ENCODE data around the gene PRCC. TPM values are rescaled to one million over a fixed set of nuclear protein-coding genes. Genes with fewer than 3 reads are reported as not detected.
A peak's percentile ranks its signal among the peaks of the same experiment; 100 is the strongest.

Gene PRCC
- total RNA-seq, 1 donor from 2014 or later = 9.2 TPM

GRCh38 chr1:156794506-156795373 is 27.4 kb downstream of the PRCC start:
- Histone ChIP-seq H3K4me3 (ENCODE audit: low read depth, low read length) (no peak overlapping the region), H3K36me3 (ENCODE audit: control insufficient read depth, insufficient read depth, low read length) (peaks cover 26% of the 10 kb centered on the region), H3K27me3 (ENCODE audit: control insufficient read depth, insufficient read depth, low read length) (no peaks in the 10 kb centered on the region)
- FAIRE-seq (no peak), DNase-seq (ENCODE audit: low read depth) (no peak)
- TF ChIP-seq, protein P1, sequence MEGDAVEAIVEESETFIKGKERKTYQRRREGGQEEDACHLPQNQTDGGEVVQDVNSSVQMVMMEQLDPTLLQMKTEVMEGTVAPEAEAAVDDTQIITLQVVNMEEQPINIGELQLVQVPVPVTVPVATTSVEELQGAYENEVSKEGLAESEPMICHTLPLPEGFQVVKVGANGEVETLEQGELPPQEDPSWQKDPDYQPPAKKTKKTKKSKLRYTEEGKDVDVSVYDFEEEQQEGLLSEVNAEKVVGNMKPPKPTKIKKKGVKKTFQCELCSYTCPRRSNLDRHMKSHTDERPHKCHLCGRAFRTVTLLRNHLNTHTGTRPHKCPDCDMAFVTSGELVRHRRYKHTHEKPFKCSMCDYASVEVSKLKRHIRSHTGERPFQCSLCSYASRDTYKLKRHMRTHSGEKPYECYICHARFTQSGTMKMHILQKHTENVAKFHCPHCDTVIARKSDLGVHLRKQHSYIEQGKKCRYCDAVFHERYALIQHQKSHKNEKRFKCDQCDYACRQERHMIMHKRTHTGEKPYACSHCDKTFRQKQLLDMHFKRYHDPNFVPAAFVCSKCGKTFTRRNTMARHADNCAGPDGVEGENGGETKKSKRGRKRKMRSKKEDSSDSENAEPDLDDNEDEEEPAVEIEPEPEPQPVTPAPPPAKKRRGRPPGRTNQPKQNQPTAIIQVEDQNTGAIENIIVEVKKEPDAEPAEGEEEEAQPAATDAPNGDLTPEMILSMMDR (IDR thresholded peaks at IDR 0.05; ENCODE audit: insufficient read depth, low read length, severe bottlenecking) = no peak

DNA sequence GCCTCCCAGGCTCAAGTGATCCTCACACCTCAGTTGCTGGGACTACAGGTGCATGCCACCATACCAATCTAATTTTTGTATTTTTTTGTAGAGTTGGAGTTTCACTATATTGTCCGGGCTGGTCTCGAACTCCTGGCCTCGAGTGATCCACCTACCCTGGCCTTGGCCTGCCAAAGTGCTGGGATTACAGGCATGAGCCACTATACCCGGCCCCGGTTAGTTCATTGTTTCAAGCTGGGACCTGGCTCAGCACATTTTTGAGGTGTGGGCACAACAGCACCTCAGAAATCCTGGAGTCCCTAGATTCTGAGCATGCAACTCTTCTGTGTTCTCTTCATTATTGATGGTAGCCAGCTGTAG is 28.0 kb downstream of the PRCC start:
- TF ChIP-seq, protein P1 (IDR thresholded peaks at IDR 0.05; ENCODE audit: insufficient read depth, low read length, severe bottlenecking) = no peak
- peaks cover 27% of the 10 kb centered on the region for H3K36me3 ChIP-seq (ENCODE audit: control insufficient read depth, insufficient read depth, low read length)
- H3K4me3 ChIP-seq (ENCODE audit: low read depth, low read length) = no peak overlapping the region
- DNase-seq (ENCODE audit: low read depth) (no peak), FAIRE-seq (no peak)
- no peaks in the 10 kb centered on the region for H3K27me3 ChIP-seq (ENCODE audit: control insufficient read depth, insufficient read depth, low read length)

DNA sequence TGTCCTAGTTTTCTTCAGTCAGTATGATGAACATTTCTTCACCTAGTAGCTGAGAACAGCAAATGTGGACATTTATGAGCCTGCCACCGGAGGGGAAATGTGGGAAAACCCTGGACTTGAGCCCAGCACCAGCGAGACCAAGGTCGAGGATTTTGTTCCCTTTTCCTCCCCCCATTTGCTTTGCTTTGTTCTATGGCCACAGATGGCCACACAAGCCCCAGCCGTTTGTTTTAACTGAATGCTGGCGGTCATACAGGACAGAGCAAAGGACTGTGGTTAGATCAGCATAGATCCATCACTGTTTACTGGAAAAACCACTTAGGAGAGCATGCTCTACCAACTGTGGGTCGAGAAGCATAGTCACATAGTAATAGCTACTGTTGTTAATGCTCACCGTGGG is 28.5 kb downstream of the PRCC start:
- Histone ChIP-seq H3K4me3 (ENCODE audit: low read depth, low read length) (no peak overlapping the region), H3K36me3 (ENCODE audit: control insufficient read depth, insufficient read depth, low read length) (peaks cover 28% of the 10 kb centered on the region), H3K27me3 (ENCODE audit: control insufficient read depth, insufficient read depth, low read length) (no peaks in the 10 kb centered on the region)
- no peak for DNase-seq (ENCODE audit: low read depth)
- no peak for FAIRE-seq
- TF ChIP-seq, protein P1 (IDR thresholded peaks at IDR 0.05; ENCODE audit: insufficient read depth, low read length, severe bottlenecking) = no peak

DNA sequence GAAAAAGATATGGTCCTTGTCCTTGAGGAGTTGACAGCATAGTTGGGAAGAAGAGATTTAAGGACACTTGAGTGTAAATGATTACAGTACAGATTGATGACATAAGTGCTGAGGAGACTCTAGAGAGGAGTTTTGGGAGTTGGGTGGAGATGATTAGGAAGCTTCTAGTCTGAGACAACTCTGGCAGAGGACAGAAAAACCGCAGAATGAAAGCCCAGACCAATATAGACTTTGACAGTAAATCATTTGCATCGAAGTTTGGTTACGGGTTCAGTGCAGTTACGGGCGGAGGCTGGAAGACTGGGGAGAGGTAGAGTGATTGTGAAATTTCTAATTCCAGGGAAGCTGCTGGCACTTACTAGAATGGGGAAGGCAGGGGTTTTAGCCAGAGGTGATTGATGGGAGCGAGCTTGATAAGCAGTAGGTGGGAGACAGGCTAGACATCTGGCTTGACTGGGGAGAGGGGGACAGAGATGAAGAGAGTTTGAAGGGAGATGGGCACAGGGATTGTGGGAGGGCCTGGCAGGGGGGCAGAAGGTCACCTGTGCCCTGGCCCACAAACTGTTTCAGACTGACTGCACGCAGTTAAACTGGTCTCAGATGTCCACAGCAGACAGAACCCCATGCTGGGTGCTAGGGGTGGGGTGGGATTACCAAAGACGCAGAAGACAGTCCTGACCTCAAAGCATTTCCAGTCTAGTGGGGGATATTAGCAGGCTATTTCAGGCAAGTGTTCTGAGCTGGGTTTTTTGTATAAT is 29.2 kb downstream of the PRCC start:
- Histone ChIP-seq H3K4me3 (ENCODE audit: low read depth, low read length) (no peak overlapping the region), H3K27me3 (ENCODE audit: control insufficient read depth, insufficient read depth, low read length) (no peaks in the 10 kb centered on the region), H3K36me3 (ENCODE audit: control insufficient read depth, insufficient read depth, low read length) (peaks cover 24% of the 10 kb centered on the region)
- DNase-seq (ENCODE audit: low read depth) (no peak), FAIRE-seq (no peak)
- TF ChIP-seq, protein P1 (IDR thresholded peaks at IDR 0.05; ENCODE audit: insufficient read depth, low read length, severe bottlenecking) = no peak

GRCh38 chr1:156797212-156797871 is 30.0 kb downstream of the PRCC start:
- FAIRE-seq = no peak
- DNase-seq (ENCODE audit: low read depth) = peak; percentile 69

More at GRCh38 chr1:156797212-156797871, 30.0 kb downstream of the PRCC start:
- H3K27me3 ChIP-seq (ENCODE audit: control insufficient read depth, insufficient read depth, low read length) = no peaks in the 10 kb centered on the region
- TF ChIP-seq, protein P1 (IDR thresholded peaks at IDR 0.05; ENCODE audit: insufficient read depth, low read length, severe bottlenecking) = peak; percentile 73
- H3K4me3 ChIP-seq (ENCODE audit: low read depth, low read length) = no peak overlapping the region
- peaks cover 23% of the 10 kb centered on the region for H3K36me3 ChIP-seq (ENCODE audit: control insufficient read depth, insufficient read depth, low read length)

Data from bronchial epithelial cell (primary cell).